ENCODE measurements around the gene ZBED6.
"Not testable (repeated sequence)": the region's sequence is repeated elsewhere in the genome, so short reads cannot be mapped to it uniquely, and the experiment has no call there.

Gene ZBED6

GRCh38 chr1:203781962-203782361 lies 13.5 kb upstream of the ZBED6 start:
- DNase-seq (ENCODE audit: low read depth), result no peak

DNA sequence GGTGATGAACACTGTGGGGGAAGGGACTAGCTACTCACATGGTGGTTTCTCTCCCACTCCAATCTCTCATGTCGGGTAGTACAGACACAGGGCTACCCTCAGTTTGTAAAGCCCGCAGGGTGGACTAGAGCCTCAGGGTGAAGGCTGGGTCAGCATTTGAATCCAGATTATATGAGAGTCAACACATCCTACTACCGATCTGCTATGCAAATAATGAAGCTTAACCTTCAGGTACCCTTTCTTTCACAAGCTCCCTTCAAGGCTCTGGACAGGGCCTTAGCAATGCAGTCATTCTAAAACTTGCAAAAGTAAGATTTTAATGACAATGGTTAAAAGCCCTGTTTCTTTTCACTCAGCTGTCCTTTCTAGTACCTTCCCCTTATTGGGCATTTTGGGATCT lies 5.5 kb upstream of the ZBED6 start:
- no peak for DNase-seq (ENCODE audit: low read depth)

- DNase-seq (ENCODE audit: low read depth), result no peak
These were observed 3.9 kb upstream of the ZBED6 start for GRCh38 chr1:203791498-203791897.

DNA sequence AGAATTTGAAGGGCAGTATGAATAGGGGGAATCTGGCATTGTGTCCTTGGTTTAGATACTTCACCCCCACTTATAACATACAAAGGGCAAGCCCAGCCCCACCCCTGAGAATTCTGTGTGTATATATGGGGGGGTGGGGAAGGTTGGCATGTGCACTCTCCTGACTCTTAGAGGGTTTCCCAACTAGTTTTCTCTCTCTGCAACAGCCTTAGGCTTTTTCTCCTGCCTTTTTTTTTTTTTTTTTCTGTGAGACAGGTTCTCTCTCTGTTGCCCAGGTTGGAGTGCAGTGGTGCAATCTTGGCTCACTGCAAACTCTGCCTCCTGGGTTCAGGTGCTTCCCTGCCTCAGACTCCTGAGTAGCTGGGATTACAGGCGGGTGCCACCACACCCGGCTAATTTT lies 2.9 kb upstream of the ZBED6 start:
- DNase-seq (ENCODE audit: low read depth), result no peak

GRCh38 chr1:203793561-203793960 lies 1.9 kb upstream of the ZBED6 start:
- DNase-seq (ENCODE audit: low read depth), result not testable (repeated sequence)

DNA sequence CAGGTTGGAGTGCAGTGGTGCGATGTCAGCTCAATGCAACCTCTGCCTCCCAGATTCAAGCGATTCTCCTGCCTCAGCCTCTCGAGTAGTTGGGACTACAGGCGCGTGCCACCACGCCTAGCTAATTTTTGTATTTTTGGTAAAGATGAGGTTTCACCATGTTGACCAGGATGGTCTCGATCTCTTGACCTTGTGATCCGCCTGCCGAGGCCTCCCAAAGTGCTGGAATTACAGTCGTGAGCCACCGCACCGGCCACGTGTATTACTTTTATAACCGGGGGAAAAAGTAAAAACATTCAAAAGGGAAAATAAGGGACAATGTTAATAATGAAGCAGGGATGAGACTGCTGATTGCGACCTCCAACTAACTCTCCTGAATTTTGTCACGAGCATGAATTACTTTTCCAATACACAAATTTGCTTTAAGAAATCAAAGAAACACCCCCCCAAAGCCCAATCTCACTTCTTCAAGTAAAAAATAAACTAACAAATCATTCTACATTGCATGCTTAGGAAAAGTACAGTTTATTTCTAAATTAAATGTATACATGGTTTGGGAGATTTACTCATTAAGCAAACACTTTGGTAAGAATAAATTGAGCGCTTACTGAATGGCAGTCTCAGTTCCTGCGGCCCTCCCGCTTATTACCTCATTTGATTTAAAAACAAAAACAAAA lies 521 bp upstream of the ZBED6 start:
- no peak for DNase-seq (ENCODE audit: low read depth)

GRCh38 chr1:203796236-203796605 lies 798 bp downstream of the ZBED6 start:
- peak; percentile 1 for DNase-seq (ENCODE audit: low read depth)

DNA sequence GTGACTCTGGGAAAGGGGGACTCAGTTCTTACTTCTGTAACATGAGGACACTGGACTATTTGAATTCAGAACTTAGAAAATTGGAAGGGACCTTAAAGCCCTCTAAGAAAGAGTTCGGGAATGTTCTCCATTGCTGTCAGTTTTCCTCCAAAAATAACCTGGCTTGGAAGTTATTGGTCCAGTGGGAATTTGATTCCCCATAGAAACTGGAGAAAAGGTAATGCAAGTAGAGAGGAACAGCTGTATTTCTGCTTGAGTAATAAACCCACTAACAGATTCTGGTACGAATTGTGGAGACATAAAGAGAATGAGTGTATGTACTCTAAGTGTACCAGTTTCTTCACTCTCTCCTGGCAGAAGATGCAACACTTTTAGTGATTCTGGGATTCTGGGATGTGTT lies 1.8 kb downstream of the ZBED6 start:
- no peak for DNase-seq (ENCODE audit: low read depth)

DNA sequence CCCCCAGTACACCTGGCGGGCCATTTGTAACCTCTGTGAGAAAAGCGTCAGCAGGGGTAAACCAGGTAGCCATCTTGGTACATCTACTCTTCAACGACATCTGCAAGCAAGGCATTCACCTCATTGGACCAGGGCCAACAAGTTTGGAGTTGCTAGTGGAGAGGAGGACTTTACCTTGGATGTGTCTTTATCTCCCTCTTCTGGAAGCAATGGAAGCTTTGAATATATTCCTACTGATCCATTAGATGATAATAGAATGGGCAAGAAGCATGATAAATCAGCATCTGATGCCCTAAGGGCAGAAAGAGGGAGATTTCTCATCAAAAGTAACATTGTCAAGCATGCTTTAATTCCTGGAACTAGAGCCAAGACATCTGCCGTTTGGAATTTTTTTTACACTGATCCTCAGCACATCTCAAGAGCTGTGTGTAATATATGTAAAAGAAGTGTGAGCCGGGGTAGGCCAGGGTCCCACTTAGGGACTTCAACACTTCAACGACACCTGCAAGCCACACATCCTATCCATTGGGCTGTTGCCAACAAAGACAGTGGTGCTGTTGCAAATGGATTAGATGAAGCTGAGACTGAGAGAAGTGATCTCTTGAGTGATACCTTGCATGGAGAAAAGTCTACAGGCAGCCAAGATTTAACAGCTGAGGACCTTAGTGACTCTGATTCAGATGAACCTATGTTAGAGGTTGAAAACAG lies 2.7 kb downstream of the ZBED6 start:
- DNase-seq (ENCODE audit: low read depth), result no peak

- DNase-seq (ENCODE audit: low read depth), result no peak
These were observed 3.7 kb downstream of the ZBED6 start for GRCh38 chr1:203799157-203799556.

- DNase-seq (ENCODE audit: low read depth), result no peak
These were observed 4.5 kb downstream of the ZBED6 start for GRCh38 chr1:203799971-203800370.

GRCh38 chr1:203805689-203806088 lies 10.3 kb downstream of the ZBED6 start:
- no peak for DNase-seq (ENCODE audit: low read depth)

- DNase-seq (ENCODE audit: low read depth), result no peak
These were observed 11.8 kb downstream of the ZBED6 start for GRCh38 chr1:203807196-203807595.

DNA sequence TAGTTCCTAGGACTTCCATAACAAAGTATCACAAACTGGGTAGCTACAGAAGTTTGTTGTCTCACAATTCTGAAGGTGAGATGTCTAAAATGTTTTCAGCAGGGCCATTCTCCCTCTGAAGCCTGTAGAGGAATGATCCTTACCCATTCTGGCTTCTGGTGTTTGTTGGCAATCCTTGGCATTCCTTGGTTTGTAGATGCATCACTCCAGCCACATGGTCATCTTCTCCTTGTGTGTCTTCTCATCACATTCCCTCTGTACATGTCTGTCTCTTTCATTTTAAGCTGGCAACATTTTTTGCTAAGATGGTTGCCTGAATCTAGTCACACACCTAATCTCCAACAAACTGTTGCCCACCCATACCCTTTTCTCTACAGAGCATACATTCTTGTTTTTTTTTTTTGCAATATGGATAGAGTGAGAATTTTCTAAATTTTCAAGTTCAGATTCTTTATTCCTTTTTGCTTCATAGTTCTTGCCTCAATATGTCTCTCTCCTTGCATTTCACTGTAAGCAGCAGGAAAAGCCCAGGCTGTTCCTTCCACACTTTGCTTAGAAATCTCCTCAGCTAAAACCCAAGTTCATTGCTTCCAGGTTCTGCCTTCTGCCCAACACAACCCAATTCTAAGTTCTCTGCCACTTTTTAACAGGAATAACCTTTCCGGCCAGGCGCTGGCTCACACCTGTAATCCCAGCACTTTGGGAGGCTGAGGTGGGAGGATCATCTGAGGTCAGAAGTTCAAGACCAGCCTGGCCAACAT lies 18.3 kb downstream of the ZBED6 start:
- no peak for DNase-seq (ENCODE audit: low read depth)

- no peak for DNase-seq (ENCODE audit: low read depth)
These were observed 23.0 kb downstream of the ZBED6 start for GRCh38 chr1:203818399-203818798.

GRCh38 chr1:203823306-203823705 lies 27.9 kb downstream of the ZBED6 start:
- DNase-seq (ENCODE audit: low read depth), result no peak

GRCh38 chr1:203826175-203826574 lies 30.8 kb downstream of the ZBED6 start:
- no peak for DNase-seq (ENCODE audit: low read depth)

DNA sequence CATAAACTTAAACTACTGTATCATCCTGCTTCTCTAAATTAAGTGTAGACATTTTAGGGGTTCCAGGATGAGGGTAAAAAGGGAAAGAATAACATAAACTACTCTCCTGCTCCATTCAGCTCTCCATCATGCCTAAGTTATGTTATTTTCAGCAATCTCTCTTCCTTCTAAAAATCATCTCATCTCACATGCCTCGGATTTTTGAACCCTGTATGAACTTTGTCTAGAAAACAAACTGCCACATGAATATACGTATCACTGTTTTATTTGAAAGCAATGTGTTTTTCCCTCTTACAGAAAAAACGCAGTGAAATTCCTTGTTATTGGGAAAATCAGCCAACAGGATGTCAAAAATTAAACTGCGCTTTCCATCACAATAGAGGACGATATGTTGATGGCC lies 32.6 kb downstream of the ZBED6 start:
- DNase-seq (ENCODE audit: low read depth), result no peak

DNA sequence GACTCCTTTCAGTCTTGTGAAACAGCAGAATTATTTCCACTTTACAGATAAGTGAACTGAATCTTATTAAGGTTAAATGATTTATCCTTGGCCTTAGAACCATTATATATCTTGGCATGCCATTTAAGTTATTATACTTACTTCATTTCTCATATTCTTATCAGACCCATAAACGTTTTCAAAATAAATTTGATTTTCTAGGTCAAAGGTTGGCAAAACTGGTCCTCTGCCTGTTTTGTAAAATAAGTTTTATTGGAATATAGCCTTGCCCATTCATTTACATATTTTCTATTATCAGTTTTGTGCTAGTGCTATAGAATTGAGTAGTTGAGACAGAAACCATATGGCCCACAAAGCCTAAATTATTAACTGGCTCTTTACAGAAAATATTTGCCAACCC lies 33.1 kb downstream of the ZBED6 start:
- DNase-seq (ENCODE audit: low read depth), result no peak

DNA sequence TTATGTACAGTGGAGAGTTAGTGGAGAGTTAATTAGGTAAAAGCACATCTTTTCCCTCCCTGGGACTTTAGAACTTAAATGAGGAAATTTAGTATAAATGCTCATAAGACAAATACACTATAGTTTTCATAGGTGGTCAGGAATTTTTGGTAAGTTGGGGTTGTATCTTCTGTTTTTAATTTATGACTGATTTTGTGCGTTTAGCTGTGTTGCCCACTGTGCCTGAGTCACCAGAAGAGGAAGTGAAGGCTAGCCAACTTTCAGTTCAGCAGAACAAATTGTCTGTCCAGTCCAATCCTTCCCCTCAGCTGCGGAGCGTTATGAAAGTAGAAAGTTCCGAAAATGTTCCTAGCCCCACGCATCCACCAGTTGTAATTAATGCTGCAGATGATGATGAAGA lies 33.8 kb downstream of the ZBED6 start:
- not testable (repeated sequence) for DNase-seq (ENCODE audit: low read depth)

- no peak for DNase-seq (ENCODE audit: low read depth)
These were observed 40.1 kb downstream of the ZBED6 start for GRCh38 chr1:203835476-203835875.

- no peak for DNase-seq (ENCODE audit: low read depth)
These were observed 43.7 kb downstream of the ZBED6 start for GRCh38 chr1:203839081-203839480.

DNA sequence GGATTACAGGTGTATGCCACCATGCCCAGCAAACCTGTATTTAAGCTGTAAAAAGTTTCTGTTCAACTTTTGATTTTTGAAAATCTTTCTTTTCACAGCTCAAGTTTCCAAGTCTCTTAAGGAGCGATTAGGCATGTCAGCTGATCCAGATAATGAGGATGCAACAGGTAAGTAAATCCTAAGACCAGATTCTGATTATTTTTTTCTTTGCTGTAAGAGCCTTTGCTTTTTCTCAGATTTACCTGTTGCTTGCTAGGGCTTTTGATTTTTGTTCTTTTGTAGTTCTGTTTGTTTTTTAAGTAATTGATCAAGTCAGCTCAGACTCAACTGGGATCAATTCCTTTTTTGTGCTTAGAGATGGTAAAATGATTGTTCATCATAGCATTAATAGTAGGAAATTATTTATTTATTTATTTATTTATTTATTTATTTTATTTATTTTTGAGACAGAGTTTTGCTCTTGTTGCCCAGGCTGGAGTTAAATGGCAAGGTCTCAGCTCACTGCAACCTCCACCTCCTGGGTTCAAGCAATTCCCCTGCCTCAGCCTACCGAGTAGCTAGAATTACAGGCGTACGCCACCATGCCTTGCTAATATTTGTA lies 44.9 kb downstream of the ZBED6 start:
- DNase-seq (ENCODE audit: low read depth), result no peak

All from activated T-helper 1 cell treated with Interleukin-2 at 50 U/mL for 16 hours (primary cell).